ENCODE measurements around the gene TOB1.
A peak's percentile ranks its signal among the peaks of the same experiment; 100 is the strongest.

TOB1 gene

DNA sequence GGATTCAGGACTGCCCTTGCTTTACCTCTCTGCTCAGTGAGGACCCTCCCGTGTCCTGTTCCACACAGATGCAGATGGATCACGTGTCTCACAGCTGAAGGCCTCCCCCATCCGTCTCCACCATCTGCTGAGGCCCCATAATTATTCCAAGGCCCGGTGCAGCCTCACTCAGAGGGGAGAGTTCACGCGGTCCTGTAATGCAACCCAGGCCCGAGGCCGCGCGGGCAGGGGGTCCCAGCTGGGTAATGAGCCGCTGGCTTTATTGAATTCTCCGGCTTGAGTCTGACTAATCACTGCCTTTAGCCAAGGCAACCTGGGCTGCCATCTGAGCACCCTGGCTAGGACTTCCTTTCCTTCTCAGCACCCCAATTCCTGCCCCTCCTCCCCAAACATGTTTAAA lies 35.2 kb downstream of the TOB1 start:
- no peak for DNase-seq

DNA sequence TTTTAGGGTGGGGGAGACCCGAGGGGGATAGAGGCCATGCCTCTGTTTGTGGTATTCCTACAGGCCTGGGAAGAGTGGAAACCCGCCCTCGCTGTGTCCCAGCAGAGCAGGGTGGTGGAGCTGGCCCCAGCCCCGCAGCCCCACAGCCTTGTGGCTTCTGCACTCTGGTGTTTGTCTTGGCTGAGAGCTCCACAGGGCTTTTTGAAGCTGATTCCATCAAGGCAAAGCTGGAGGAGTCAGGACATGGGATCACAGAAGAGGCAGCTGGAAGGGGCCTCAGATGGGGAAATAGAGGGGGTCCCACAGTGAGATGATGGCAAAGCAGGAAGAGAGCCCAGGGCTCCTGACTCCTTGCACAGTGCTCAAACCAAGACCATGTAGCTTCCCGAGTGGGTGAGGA lies 35.8 kb downstream of the TOB1 start:
- DNase-seq, result no peak

DNA sequence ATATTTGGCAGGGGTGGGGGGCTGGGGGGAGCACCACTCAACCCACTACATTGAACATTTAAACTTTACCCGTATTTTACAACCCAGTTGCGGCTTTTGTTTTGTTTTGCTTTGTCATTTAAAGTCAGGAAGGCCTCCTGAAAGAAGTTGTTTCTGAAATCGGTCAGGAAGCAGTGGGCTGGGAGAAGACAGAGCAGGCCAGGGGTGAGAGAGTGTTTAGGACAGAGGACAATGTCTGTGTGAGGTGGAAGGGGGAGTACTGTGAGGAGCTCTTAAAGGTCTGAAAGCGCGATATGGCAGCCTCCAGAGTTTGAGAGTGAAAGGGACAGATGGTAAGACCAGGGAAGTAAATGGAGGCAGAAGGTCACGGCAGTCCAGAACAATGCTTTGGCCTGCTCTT lies 36.8 kb downstream of the TOB1 start:
- DNase-seq, result no peak

DNA sequence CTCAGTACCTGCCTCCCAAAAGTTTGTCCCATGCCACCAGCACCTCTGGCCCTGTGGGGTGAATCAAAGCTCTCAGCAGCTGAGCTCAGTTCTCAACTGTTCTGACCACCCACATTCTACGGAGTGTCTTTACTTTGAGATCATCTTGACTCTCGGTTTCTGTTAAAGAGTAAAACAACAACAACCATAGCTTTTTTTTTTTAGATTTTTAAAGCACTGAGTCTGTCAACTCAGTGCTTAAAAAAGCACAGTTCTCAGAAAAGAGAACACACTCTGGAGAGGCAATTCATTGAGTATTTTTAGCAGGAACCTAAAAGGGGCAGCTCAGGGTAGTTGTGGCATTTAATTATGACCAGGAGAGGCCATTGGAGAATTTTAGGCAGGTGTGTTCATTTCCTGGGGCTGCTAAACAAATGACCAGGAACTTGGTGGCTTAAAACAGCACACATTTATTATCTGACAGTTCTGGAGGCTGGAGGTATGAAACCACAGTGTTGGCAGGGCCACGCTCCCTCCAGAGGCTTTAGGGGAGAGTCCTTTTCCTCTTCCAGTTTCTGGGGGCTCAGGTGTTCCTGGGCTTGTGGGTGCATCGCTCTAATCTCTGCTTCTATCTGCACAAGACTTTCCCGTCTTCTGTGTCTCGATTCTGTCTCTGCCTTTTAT lies 37.5 kb downstream of the TOB1 start:
- no peak for DNase-seq

DNA sequence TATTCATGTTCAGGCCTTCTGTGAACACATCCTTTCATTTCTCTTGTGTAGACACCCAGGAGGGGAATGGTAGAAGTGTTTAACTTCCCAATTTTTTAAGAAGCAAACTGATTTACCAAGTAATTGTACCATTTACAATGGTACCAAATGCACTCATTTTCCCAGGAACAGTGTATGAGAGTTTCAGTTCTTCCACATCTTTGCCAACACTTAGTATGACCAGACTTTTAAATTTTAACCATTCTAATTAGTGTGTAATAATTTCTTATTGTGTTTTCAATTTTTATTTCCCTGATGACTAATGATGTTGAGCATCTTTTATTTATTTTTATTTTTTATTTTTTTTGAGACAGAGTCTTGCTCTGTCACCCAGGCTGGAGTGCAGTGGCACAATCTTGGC lies 41.0 kb downstream of the TOB1 start:
- DNase-seq, result no peak

DNA sequence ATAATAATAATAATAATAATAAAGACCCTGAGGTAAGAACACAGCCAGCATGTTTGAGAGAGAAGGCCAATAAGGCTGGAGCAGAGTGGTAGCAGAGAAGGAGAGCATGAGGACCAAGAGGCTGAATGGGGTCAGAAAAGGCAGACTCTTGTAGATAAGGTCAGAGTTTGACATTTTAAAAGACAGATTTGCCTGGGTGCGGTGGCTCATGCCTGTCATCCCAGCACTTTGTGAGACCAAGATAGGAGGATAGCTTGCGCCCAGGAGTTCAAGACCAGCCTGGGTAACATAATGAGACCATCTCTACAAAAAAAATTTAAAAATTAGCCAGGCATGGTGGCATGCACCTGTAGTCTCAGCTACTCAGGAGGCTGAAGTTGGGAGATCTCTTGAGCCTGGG lies 41.7 kb downstream of the TOB1 start:
- no peak for DNase-seq

DNA sequence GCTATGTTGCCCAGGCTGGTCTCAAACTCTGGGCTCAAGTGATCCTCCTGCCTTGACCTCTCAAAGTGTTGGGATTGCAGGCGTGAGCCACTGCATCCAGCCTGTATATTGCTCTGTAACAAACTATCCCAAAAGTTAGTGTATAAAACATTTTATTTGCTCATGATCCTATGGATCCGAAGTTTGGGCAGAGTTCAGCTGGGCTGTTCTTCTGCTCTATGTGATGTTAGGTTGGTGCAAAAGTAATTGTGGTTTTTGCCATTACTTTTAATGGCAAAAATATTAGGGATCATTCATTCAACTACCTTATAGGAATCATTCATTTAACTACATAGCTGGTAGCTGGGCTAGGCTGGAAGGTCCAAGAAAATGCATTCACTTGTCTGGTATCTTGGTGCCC lies 43.6 kb downstream of the TOB1 start:
- DNase-seq, result no peak

DNA sequence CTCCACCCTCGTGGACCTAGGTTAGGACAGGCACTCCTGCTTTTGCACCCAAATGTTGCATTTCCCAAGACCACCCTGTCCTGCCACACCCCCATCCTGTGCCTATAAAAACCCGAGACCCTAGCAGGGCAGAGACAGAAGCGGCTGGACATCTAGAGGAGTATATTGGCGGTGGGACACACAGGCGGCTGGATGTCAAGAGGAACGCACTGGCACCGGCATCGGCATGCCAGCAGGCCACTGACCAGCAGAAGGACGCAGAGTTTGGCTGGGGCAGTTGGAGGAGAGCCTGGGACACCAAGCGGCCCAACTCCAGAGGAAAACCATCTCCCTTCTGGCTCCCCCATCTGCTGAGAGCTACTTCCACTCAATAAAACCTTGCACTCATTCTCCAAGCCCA lies 45.5 kb downstream of the TOB1 start:
- DNase-seq, result no peak

DNA sequence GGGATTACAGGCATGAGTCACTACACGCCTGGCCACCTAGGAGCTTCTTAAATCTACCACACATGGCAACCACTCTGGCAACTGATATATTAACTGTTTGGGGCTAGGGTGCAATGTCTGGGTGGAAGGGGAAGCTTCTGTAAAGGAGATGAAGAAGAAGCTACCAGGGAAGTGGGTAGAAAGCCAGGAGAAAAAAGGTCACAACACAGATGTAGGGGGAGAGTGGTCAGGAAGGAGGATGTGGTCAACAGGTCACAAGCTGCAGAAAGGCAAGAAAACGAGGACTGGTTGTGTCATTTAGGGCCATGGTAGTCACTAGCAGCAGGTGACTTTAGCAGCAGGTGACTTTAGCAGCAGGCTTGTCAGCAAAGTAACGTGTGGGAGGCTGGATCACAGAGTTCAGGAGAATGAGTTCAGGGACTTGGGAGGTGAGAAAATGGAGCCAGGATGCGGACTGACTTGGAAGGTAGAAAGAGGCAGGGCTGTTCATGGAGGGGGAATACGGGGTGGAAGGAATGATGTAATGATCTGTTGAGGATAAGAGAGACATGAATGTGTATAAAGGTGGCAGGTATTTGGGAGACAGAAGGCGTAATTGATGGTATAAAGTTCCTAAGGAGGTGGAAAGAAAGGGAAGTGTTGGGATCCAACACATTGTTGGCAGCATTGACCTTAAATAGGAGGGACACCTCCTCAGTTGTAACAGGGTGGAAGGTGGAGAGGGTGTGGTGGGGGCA lies 47.1 kb downstream of the TOB1 start:
- DNase-seq, result no peak

DNA sequence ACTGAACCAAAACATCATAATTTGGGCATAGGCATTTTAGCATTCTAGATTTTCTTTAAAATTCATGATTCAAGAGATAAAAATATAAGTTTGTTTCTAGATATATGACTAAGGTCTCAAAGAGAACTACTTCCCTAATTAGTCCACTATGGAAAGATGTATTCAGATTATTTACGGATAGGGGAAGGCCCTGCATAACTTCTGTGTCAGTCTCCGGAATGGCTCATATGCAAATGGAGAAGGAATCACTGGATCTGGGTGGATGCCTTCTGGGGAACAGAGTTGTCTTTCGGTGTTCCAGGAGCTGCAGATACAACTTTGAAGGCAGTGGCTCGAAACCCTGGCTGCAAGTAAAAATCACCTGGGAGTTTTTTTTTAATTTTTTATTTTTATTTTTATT lies 47.9 kb downstream of the TOB1 start:
- no peak for DNase-seq

DNA sequence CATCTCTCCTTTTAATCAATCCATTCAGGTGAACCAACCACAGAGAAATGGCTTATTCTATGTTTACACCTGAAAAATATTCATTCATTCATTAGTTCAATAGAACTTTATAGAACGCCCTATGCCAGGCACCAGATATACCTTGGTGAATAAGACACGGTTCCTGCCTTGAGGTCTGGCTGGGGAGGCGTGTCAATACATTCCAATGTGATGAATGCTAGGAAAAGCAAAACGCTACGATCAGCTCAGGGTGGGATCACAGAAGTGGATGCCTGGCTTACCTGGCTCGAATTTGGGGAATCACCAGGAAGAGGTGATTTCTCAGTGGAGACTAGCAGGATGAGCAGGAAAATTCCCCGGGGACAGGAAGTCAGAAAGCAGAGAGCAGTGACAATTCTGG lies 48.3 kb downstream of the TOB1 start:
- DNase-seq, result peak; percentile 94

DNA sequence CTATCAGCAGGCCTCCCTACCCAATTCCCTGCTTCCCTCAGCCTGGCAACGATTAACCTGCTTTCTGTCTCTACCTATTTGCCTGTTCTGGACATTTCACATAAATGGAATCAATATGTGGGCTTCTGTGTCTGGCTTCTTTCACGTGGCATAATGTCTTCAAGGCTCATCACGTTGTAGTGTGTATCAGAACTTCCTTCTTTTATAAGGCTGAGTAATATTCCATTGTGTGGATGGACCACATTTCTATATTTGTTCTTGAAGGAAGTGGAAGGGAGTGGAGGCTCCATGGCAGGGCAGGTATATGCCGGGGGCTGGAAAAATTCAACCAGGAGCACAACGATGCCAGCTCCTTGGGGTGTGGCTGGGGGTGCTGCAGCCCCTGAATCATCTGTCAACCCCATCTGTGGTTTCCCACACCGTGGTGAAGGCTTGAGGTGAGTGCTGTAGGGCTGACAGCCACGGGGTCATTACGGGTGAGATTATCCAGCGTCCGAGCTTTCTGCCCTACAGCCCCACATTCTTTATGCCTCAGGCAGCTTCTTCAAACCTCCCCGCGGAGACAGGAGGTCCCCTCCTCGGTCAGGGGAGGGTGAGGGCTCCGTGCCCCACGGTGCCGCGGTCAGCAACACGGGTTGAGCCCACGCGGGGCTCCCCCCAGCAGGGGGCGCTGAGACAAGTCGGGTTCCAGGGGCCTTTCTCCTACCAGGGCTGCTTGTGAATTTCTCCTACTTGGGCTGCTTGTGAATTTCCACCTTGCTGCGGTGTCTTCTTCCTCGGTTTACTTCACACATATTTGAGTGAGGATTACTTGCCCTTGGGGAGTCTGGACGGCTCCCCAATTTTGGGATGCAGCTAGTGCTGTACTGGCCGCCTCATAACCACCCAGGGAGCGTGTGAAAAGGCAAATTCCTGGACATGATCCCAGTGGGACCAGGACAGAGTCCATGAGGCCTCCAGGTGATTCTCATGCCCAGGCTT lies 49.1 kb downstream of the TOB1 start:
- DNase-seq, result peak; percentile 76

DNA sequence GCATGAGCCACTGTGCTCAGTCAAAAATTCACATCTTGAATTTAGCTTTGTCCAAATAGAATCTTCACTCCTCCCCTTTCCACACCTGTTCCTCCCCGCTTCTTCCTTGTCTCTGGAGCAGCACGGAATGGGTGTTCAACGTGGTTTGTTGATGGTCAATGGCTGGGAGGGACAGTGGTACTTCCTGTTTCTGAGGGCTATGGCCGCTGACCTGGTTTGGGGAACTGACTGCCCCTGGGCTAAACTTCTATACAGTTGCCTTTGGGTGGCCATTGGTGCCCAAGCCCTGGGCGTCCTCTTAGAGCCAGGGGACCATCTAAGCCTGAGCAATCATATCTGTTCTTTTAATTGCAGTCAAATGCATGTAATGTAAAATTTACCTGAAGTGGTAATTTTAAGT lies 49.9 kb downstream of the TOB1 start:
- DNase-seq, result no peak

DNA sequence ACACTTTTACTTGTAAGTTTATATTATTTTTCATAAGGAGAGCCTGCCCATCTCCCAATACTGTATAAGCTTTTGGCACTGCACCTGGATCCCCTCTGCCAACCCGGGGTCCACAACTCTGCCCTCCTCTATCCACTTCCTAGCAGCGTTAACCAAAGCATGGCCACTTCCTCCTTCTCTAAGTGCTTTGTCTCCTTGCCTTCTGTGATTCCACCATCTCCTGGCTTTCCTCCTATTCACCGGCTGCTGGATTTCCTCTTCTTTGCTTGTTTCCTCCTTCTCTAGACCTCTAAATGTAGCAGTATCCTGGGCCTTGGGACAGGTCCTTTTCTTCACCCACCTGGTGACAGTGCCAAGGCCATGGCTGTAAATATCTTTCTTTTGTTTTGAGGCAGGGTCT lies 50.8 kb downstream of the TOB1 start:
- DNase-seq, result no peak

DNA sequence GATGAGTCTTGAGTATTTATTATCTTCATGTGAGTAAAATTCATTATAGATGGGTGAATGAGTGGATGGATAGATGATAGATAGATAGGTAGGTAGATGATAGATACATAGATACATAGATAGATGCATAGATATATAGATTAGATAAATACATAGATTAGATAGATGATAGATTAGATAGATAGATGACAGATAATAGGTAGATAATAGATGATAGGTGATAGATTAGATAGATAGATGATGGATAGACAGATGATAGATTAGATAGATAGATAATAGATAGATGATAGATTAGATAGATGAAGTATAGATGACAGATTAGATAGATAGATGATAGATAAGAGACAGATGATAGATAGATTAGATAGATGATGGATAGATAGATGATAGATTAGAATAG lies 52.6 kb downstream of the TOB1 start:
- DNase-seq, result no peak

All from islet precursor cell (in vitro differentiated cells).